Lung (tissue), 12 donors: Measurements from ENCODE around the gene FLNA. TPM values are rescaled to one million over a fixed set of nuclear protein-coding genes. Genes with fewer than 3 reads are reported as not detected.

Experiments used
- ATAC-seq: fragments of 200-7000 bp; cut with Tn5 transposase; one replicate; pipeline ENCODE4 v1.9.1; 2020; ENCODE audit warnings: moderate number of reproducible peaks; ENCODE audit not compliant: insufficient read depth, low FRiP score
- DNase-seq, 3 donors: peaks; one replicate each; pipeline ENCODE4 v3.0.0-alpha.2; 2013 to 2017
- H3K27ac ChIP-seq, 2 donors: one replicate each; pipeline ENCODE4 v1.5.1; 2013; ENCODE audit warnings: mild to moderate bottlenecking in 2 of 2, moderate library complexity in 2 of 2, control low read depth in 1 of 2, inconsistent platforms in 1 of 2, low read depth in 1 of 2, low read length in 1 of 2
- H3K27me3 ChIP-seq, 3 donors: one replicate each; pipeline ENCODE4 v1.5.1; 2013; ENCODE audit warnings: low read length in 2 of 3; ENCODE audit not compliant: control insufficient read depth in 3 of 3, insufficient read depth in 3 of 3
- H3K36me3 ChIP-seq, 4 donors: one replicate each; pipeline ENCODE4 v1.5.1; 2013; ENCODE audit warnings: low read length in 4 of 4, mild to moderate bottlenecking in 1 of 4, moderate library complexity in 1 of 4; ENCODE audit not compliant: control insufficient read depth in 4 of 4, insufficient read depth in 4 of 4
- H3K4me1 ChIP-seq, 5 donors: one replicate each; pipeline ENCODE4 v1.5.1; 2013; ENCODE audit warnings: low read length in 5 of 5, mild to moderate bottlenecking in 2 of 5, moderate library complexity in 1 of 5; ENCODE audit not compliant: control insufficient read depth in 5 of 5, insufficient read depth in 5 of 5
- H3K4me3 ChIP-seq: one replicate; pipeline ENCODE4 v1.5.1; 2013; ENCODE audit warnings: mild to moderate bottlenecking, control low read depth, moderate library complexity
- H3K9ac ChIP-seq, 2 donors: one replicate each; pipeline ENCODE4 v1.5.1; 2013; ENCODE audit warnings: low read length in 2 of 2, control low read depth in 1 of 2; ENCODE audit not compliant: insufficient read depth in 1 of 2
- H3K9me3 ChIP-seq, 4 donors: one replicate each; pipeline ENCODE4 v1.5.1; 2013; ENCODE audit warnings: low read length in 3 of 4, mild to moderate bottlenecking in 1 of 4, moderate library complexity in 1 of 4; ENCODE audit not compliant: control insufficient read depth in 4 of 4, insufficient read depth in 3 of 4
- WGBS, 2 donors: extraction: QIAGEN DNeasy Blood & Tissue Kit; methylation state at CpG; one replicate each; pipeline ENCODE4 v1.1.7; 2013; 5-methylcytosine and 5-hydroxymethylcytosine counted together
- polyA plus RNA-seq, 2 donors: library from polyadenylated mRNA; stranded (reverse); fragments of 200-250 nt; gene quantifications; one replicate each; pipeline ENCODE4 v1.2.1, GENCODE V29; 2013
- total RNA-seq, 2 donors: library from RNA; depleted of rRNA in 1 of 2; stranded (reverse); fragments of >200 nt in 1 of 2; gene quantifications; one replicate each; pipeline ENCODE4 v1.2.1, GENCODE V29; 2014 to 2021
- TF ChIP-seq, protein P1 (sequence below): IDR thresholded peaks from 2 replicates; pipeline ENCODE4 v1.5.1; 2012; ENCODE audit warnings: mild to moderate bottlenecking; ENCODE audit errors: control extremely low read depth, extremely low read depth
- donor health status: control.
- donor health status: control.
- donor health status: Bipolar disorder and iron deficiency.
- donor health status: healthy.
- donor health status: DM: yes; HTN: yes; CAD: no.

FLNA gene
- total and polyA plus RNA-seq, 4 donors, result 602 to 1,802 (median 714) TPM

DNA sequence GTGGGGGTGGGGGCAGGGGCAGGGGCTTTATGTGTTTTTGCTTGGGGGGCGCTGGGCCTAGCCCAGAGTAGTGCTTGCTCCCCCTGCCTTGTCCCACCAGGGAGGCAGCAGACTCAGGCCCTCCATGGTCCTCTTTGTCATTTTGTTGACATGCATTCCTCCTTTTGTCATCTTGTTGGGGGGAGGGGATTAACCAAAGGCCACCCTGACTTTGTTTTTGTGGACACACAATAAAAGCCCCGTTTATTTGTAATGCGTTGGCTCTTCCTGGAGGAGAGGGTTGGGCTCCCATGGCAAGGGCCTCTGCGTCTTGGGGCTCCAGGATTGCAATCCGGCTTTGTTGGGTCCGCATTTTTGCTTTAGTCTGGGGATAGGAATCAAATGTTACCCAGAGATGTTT lies 6.8 kb upstream of the FLNA start:
- H3K27ac ChIP-seq, result no peak overlapping the region
- DNase-seq (no peak), ATAC-seq (no peak)
- no peaks in the 10 kb centered on the region for H3K27me3 ChIP-seq
- H3K4me1 ChIP-seq, result peaks cover 0 to 9% (median 5%) of the 10 kb centered on the region in 5 donors
- H3K4me3 ChIP-seq, result no peak overlapping the region
- peaks cover 0 to 4% (median 0%) of the 10 kb centered on the region in 4 donors for H3K9me3 ChIP-seq
- TF ChIP-seq, protein P1, sequence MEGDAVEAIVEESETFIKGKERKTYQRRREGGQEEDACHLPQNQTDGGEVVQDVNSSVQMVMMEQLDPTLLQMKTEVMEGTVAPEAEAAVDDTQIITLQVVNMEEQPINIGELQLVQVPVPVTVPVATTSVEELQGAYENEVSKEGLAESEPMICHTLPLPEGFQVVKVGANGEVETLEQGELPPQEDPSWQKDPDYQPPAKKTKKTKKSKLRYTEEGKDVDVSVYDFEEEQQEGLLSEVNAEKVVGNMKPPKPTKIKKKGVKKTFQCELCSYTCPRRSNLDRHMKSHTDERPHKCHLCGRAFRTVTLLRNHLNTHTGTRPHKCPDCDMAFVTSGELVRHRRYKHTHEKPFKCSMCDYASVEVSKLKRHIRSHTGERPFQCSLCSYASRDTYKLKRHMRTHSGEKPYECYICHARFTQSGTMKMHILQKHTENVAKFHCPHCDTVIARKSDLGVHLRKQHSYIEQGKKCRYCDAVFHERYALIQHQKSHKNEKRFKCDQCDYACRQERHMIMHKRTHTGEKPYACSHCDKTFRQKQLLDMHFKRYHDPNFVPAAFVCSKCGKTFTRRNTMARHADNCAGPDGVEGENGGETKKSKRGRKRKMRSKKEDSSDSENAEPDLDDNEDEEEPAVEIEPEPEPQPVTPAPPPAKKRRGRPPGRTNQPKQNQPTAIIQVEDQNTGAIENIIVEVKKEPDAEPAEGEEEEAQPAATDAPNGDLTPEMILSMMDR, result no peak
- no peak overlapping the region for H3K9ac ChIP-seq
- peaks cover 0 to 6% (median under 1%) of the 10 kb centered on the region in 4 donors for H3K36me3 ChIP-seq
- 58 to 93% methylated on average over 6 of the region's 6 CpGs for WGBS, 2 donors

DNA sequence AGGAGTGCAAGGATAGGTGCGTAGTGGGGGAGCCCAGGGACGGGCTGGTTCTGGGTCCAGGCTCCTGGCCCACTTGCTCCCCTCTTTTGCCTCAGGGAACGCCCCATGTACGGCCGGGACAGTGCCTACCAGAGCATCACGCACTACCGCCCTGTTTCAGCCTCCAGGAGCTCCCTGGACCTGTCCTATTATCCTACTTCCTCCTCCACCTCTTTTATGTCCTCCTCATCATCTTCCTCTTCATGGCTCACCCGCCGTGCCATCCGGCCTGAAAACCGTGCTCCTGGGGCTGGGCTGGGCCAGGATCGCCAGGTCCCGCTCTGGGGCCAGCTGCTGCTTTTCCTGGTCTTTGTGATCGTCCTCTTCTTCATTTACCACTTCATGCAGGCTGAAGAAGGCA lies 6.4 kb upstream of the FLNA start:
- Histone ChIP-seq H3K36me3 (peaks cover 0 to 6% (median under 1%) of the 10 kb centered on the region in 4 donors), H3K27ac (peak overlapping the region in 1 of 2 donors; percentile 15), H3K9ac (no peak overlapping the region), H3K4me3 (no peak overlapping the region), H3K4me1 (peaks cover 0 to 9% (median 5%) of the 10 kb centered on the region in 5 donors), H3K27me3 (no peaks in the 10 kb centered on the region), H3K9me3 (peaks cover 0 to 4% (median 0%) of the 10 kb centered on the region in 4 donors)
- ATAC-seq (no peak), DNase-seq (no peak)
- TF ChIP-seq, protein P1, result no peak
- WGBS, 2 donors, result 86 to 95% methylated on average over 11 to 14 of the region's 14 CpGs

DNA sequence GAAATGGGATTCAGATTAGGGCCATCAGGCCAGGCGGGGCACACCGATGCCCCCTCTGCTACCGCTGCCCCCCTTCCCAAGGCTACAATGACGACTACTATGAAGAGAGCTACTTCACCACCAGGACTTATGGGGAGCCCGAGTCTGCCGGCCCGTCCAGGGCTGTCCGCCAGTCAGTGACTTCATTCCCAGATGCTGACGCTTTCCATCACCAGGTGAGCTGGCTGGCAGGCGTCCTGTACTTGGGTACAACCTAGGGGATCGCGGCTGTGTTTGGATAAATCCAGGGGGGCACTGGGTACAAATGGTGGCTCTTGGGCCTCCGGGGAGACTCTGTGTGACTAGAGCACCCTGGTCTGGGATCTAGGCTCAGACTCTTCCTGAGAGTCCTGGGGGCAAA lies 5.7 kb upstream of the FLNA start:
- no peaks in the 10 kb centered on the region for H3K27me3 ChIP-seq
- no peak for ATAC-seq
- peaks cover 0 to 9% (median 5%) of the 10 kb centered on the region in 5 donors for H3K4me1 ChIP-seq
- no peak for DNase-seq
- peaks cover 0 to 6% (median under 1%) of the 10 kb centered on the region in 4 donors for H3K36me3 ChIP-seq
- peak overlapping the region; percentile 68 for H3K4me3 ChIP-seq
- H3K27ac ChIP-seq, result peak overlapping the region; percentile 97 to 99
- TF ChIP-seq, protein P1, result no peak
- 57 to 59% methylated on average over 13 of the region's 13 CpGs for WGBS, 2 donors
- H3K9ac ChIP-seq, result peak overlapping the region; percentile 77 to 86
- H3K9me3 ChIP-seq, result peaks cover 0 to 4% (median 0%) of the 10 kb centered on the region in 4 donors

DNA sequence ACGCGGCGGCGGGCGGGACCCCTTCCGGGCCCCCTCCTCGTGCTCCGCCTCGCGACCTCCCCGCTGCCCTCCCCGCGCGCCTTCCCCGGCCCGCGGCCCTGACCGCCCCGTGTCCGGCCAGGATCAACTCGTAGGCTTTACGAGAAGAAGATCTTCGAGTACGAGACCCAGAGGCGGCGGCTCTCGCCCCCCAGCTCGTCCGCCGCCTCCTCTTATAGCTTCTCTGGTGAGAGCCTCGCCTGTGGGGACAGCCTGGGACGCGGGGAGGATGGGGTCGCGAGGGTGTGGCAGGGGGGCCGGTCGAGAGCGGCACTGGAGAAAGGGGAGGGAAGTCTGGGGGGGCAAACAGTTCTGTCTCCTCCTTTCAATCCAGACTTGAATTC lies 5.1 kb upstream of the FLNA start:
- Histone ChIP-seq H3K27ac (peak overlapping the region; percentile 97 to 99), H3K4me1 (peaks cover 0 to 13% (median 5%) of the 10 kb centered on the region in 5 donors), H3K36me3 (peaks cover 0 to 6% (median under 1%) of the 10 kb centered on the region in 4 donors), H3K9ac (peak overlapping the region; percentile 77 to 86), H3K4me3 (peak overlapping the region; percentile 68), H3K9me3 (peaks cover 0 to 4% (median 0%) of the 10 kb centered on the region in 4 donors), H3K27me3 (no peaks in the 10 kb centered on the region)
- no peak for ATAC-seq
- TF ChIP-seq, protein P1, result no peak
- DNase-seq, result peak in 1 of 3 donors; percentile 29
- 1 to 37% methylated on average over 15 to 38 of the region's 38 CpGs for WGBS, 2 donors
